Hematopoietic multipotent progenitor cell treated with erythropoietin and hydrocortisone succinate and interleukin-3 and kit ligand, for 17 days (in vitro differentiated cells): Measurements from ENCODE around the gene C5orf58.
"Not testable (repeated sequence)": the region's sequence is repeated elsewhere in the genome, so short reads cannot be mapped to it uniquely, and the experiment has no call there.

ENCODE experiments used
- DNase-seq: peaks from one replicate; pipeline ENCODE4 v3.0.0-alpha.2; 2015; ENCODE audit warnings: low spot score

The C5orf58 gene

DNA sequence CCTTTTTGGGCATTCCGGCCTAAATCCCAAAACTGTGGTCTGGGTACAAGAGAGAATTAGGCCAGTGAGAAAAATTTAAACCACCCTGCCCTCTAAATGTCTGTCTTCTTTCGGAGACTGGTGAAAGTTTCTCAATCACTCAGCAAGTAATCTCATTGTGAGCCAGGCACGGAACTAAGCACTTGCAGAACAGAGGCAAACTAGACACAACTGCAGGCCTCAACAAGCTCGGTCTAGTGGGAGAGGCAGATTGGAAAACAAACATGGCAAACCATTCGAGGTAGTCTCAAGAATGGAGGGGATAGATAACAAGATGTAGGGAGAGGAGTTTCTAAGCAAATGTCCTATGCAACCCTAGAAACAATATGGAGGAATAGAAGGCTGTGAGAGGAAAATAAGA lies 8.9 kb upstream of the C5orf58 start:
- no peak for DNase-seq

DNA sequence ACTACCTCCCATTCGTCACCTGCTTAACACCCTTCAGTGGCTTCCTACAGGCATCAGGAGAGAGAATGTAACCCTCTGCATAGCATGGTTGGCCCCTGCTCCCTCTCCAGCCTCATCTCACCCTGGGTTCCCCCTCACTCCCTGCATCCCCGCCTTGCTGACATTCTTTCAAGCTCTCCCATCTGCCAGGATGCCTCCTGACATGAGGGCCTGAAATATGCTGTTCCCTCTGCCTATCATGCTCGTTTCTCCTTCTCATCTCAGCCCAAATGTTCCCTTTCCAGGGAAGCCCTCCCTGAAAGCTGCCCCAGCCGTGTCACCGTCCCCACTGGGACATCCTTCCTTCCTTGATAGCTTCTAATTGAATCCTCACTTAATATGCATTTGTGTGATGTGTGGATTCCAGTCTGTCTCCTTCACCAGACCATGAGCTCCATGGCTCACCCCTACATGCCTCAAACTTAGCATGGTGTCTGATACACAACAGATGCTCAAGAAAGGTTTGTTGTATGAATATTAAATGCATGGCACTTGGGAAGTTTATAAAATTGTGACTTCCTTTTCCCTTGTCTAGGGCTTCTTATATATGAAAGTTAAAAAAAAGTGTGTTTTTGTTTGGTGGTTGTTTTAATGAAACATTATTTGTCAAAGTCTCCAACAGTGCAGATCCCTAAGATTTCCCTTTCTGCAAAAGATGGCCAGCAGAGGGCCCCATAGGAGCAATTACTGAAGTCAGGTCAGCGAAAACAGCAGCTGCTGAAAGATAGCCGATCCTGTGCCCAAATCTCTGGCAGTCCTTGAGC lies 7.3 kb upstream of the C5orf58 start:
- DNase-seq = peak; percentile 45

GRCh38 chr5:170226129-170226615 lies 6.6 kb upstream of the C5orf58 start:
- DNase-seq = no peak

- DNase-seq = no peak
These were observed 6.1 kb upstream of the C5orf58 start for GRCh38 chr5:170226661-170227060.

- DNase-seq = no peak
These were observed 3.9 kb upstream of the C5orf58 start for GRCh38 chr5:170228762-170229435.

DNA sequence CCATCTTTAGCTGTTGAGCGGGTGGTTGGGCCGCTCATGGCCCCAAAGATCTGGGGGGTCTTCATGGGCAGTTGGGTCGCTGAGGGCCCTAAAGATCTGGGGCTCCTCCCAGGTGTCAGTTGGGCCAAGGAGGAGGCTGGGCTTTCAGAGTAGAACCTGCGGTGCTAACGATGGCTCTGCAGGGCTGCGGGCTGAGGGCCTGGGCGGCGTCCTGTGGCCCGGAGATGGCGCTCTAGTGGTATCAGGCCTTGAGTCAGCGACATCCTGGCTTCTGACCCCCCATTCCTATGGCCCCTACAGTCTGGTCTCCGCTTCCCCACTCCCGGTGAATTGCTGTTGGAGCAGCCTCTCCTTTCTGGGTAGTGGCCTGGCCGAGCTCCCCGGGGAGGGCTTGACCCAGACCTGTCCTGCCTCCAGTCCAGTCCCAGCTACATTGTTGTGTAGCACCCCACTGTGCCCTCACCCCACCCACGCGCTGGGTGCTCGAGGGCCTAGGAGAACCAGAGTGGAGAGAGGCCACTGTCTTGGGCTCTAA lies 640 bp downstream of the C5orf58 start:
- DNase-seq = no peak

GRCh38 chr5:170235876-170236864 lies 3.4 kb downstream of the C5orf58 start:
- DNase-seq = no peak

DNA sequence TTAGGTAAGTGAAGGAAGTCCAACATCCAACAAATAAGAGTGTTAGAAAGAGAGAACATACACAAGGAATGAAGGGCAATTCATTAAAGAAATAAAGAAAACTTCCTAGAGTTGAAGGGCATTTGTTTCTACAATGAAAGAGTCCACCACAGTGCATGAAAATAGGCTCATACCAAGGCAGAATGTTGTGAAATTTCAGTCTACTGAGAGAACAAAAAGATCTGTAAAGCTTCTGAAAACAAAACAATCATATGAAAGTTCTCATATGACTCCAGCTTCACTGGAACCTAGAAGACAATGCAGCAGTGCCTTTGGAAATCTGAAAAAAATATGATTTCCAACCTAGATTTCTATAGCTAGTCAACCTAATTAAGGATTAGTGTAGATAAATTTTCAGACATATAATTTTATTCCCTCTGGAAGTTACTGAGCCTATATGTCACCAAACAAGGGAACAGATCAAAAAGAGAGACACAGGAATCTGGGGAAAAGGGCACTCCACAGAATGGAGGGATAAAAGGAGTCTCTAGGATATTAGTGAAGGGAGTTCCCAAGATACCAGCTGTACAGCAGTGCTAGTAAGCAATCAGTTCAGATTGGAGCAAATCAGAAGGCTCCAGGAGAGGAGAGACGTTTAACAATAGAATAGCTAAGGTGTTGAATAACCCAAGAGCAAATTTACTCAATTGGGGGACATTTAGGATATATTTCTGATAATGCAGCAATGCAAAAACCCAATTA lies 5.8 kb downstream of the C5orf58 start:
- no peak for DNase-seq

- not testable (repeated sequence) for DNase-seq
These were observed 12.7 kb downstream of the C5orf58 start for GRCh38 chr5:170245436-170245835.

- DNase-seq = no peak
These were observed 13.5 kb downstream of the C5orf58 start for GRCh38 chr5:170246126-170246870.

DNA sequence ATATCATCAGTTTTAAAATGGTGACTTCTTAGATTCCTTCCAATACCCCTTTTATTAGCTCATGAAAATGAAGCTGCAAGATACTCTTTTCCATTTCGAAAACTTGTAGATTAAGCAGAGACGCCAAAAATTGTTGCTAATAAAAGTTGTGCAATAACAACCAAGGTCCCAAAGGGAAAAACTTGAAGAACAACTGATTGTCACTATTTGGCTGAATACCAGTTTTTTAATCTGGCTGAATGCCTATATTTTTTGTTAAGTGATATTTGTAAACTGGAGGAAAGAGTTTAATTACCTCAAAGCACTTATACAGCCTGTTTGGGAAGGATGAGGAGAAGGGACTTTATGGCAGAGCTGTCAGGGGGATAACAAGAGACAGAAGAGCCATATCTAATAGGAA lies 14.6 kb downstream of the C5orf58 start:
- no peak for DNase-seq

DNA sequence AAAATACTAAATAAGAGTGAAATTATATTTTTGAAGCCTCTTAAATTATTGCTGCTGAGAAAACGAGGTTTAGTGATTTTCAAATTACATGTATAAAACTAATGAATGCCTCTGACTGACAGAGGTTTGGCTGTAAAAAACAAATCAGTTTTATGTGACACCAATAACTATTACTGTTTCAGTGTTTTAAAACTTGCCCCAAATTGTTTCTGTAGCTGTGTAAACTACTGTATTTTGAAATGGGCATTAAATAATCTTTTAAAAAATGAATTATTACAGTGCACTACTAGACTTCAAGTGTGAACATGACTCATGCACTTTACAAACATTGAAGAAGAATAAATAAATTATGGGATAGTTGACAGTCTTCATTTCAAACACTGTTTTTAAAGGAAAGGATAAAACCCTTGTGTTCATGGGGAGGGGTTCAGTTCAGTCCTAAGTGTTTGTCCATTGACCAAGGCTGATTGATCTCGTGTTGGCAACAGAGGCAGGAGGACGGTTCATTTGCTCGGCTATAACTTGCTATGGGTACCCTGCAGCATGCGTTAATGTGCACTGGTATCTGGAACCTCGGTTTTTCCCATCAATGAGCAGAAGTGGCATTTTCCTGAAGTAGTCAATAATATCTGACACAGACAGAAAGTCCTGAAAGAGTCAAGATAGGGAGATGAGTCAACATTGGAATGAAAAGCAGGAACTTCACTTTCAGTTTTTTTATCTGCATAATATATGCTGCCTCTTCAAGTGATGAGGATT lies 15.6 kb downstream of the C5orf58 start:
- no peak for DNase-seq

DNA sequence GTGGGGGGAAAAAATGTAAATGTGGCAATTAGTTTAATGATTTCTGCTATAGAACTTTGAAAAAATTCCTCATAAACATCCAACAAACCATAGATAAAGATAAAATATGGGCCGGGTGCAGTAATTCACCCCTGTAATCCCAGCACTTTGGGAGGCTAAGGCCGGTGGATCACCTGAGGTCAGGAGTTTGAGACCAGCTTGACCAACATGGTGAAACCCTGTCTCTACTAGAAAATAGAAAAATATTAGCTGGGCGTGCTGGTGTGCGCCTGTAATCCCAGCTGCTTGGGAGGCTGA lies 16.1 kb downstream of the C5orf58 start:
- not testable (repeated sequence) for DNase-seq

DNA sequence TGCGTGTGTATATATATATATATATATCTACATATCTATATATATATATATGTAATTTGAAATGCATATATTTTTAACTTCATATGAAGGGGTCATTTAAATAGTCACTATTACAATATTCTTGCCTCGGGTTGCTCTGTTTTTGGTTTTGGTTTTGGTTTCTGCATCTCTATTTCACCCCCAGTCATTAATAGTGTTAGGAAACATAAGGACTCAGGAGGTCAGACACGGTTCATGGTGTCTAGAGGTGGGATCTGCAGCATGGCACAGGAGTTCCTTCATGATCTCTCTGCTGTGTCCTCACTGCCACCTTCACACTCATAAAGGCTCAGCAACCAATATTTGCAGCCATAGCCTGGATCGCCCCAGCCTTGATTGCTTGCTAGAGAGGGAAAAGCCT lies 16.6 kb downstream of the C5orf58 start:
- no peak for DNase-seq

- DNase-seq = no peak
These were observed 18.1 kb downstream of the C5orf58 start for GRCh38 chr5:170250810-170251317.

DNA sequence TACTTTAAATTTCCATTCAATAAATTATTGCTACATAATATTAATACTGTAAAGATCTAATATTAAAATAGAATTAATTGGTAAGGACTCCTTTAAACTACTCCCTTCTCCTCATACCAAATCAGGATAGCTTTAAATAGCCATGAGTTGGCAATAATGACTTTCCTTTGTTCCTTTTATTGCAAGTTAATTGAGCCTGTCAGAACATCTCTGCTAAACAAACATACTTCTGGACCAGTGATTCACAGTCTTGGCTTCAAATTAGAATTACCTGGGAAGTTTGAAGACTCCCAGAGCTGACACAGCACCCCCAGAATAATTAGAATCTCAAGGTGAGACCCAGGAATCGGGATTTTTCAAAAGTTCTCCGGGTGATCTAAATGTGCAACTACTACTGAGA lies 18.7 kb downstream of the C5orf58 start:
- no peak for DNase-seq

DNA sequence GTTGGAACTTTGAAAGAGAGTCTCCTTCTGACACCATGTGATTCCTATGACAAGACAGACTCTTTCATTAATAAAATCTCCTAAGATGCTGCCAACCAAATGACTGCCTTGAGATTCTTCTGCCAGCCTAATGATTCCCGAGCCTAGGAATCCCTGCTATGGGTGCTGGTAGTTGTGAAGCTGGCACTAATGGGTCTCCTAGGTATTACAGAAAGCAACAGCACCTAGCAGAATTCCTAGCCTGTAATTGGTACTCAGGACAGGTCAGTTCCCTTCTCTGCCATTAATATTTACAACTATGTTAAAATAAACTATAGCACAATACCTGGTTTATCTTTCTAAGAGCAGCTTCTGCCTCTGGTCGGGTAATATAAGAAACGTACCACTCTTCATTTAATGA lies 19.3 kb downstream of the C5orf58 start:
- no peak for DNase-seq

GRCh38 chr5:170252720-170253350 lies 20.1 kb downstream of the C5orf58 start:
- no peak for DNase-seq

DNA sequence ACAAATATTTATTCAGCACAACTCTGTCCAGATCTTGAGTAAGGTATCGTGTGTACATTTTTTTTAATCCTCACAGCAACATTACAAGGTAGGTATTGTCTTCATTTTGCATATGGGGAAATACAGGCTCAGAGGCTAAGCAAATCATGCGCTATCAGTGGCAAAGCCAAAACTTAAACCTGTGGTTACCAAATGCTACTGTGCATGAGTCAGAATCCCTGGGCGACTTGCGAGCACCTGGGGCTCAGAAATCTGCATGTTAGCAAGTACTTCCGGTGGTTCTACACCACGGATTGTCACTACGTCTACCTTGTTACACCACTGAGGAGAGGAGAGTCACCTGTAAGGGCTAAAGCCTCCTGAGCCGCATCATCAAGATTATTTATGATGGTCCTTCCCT lies 21.3 kb downstream of the C5orf58 start:
- DNase-seq = no peak
